ENCODE results near the gene PHC2.

Gene PHC2

GRCh38 chr1:33320619-33321165 is 110.2 kb downstream of the PHC2 start, which contains the start of gene A3GALT2 (continued):
- TF ChIP-seq CREB5 (CRISPR knock-in tag; IDR thresholded peaks at IDR 0.05; ENCODE audit: low read depth) = no peak
- TF ChIP-seq ZFP30 (CRISPR knock-in tag; IDR thresholded peaks at IDR 0.05) = no peak

- TF ChIP-seq ZNF8 (CRISPR knock-in tag; IDR thresholded peaks at IDR 0.05) (no peak), ISL1 (CRISPR knock-in tag; IDR thresholded peaks at IDR 0.05) (no peak), POU6F1 (CRISPR knock-in tag; IDR thresholded peaks at IDR 0.05; ENCODE audit: borderline replicate concordance, low read depth) (no peak), ESRRG (CRISPR knock-in tag; IDR thresholded peaks at IDR 0.05) (no peak), ARNTL (CRISPR knock-in tag; IDR thresholded peaks at IDR 0.05; ENCODE audit: borderline replicate concordance, low read depth) (no peak), PPARA (CRISPR knock-in tag; IDR thresholded peaks at IDR 0.05; ENCODE audit: borderline replicate concordance) (no peak), GLIS3 (CRISPR knock-in tag; IDR thresholded peaks at IDR 0.05) (no peak), TSHZ2 (CRISPR knock-in tag; IDR thresholded peaks at IDR 0.05) (no peak), ZC3H10 (CRISPR knock-in tag; IDR thresholded peaks at IDR 0.05) (no peak), ZNF565 (CRISPR knock-in tag; conservative IDR thresholded peaks at IDR 0.05; ENCODE audit: low read depth) (no peak), RARB (CRISPR knock-in tag; IDR thresholded peaks at IDR 0.05) (no peak), SNAI2 (CRISPR knock-in tag; IDR thresholded peaks at IDR 0.05) (no peak), ZNF70 (CRISPR knock-in tag; IDR thresholded peaks at IDR 0.05) (no peak), CSRNP3 (CRISPR knock-in tag; IDR thresholded peaks at IDR 0.05) (no peak)
- peak; percentile 33 for ATAC-seq
These were observed 110.8 kb downstream of the PHC2 start for GRCh38 chr1:33319949-33320618.

- ATAC-seq = peak; percentile 3; the same call in 2 of the 3 replicates
These were observed 111.5 kb downstream of the PHC2 start for GRCh38 chr1:33319186-33319948.

GRCh38 chr1:33317946-33318345 is 112.9 kb downstream of the PHC2 start:
- no peak for ATAC-seq
- TF ChIP-seq ESRRG (CRISPR knock-in tag; IDR thresholded peaks at IDR 0.05) = no peak
- no peak for TF ChIP-seq CSDC2 (CRISPR knock-in tag; IDR thresholded peaks at IDR 0.05)
- TF ChIP-seq TCF4 (CRISPR knock-in tag; IDR thresholded peaks at IDR 0.05; ENCODE audit: borderline replicate concordance) = no peak
- TF ChIP-seq SNAI2 (CRISPR knock-in tag; IDR thresholded peaks at IDR 0.05) = no peak
- no peak for TF ChIP-seq TOX (CRISPR knock-in tag; IDR thresholded peaks at IDR 0.05; ENCODE audit: borderline replicate concordance)
- no peak for TF ChIP-seq ISL1 (CRISPR knock-in tag; IDR thresholded peaks at IDR 0.05)

More at GRCh38 chr1:33319186-33319948, 111.5 kb downstream of the PHC2 start:
- TF ChIP-seq OSR1 (CRISPR knock-in tag; IDR thresholded peaks at IDR 0.05) = no peak
- no peak for TF ChIP-seq ZNF565 (CRISPR knock-in tag; conservative IDR thresholded peaks at IDR 0.05; ENCODE audit: low read depth)
- no peak for TF ChIP-seq ISL1 (CRISPR knock-in tag; IDR thresholded peaks at IDR 0.05)
